ENCODE results near the gene SLC19A1.
A peak's percentile ranks its signal among the peaks of the same experiment; 100 is the strongest.

Gene SLC19A1

GRCh38 chr21:45480701-45481500, 61.3 kb downstream of the SLC19A1 start:
- no peak for DNase-seq (ENCODE audit: low read depth in 1 of 2, low spot score in 1 of 2)

- DNase-seq (ENCODE audit: low read depth in 1 of 2, low spot score in 1 of 2): no peak
Observed at GRCh38 chr21:45479691-45480675, 62.3 kb downstream of the SLC19A1 start.

- DNase-seq (ENCODE audit: low read depth in 1 of 2, low spot score in 1 of 2): no peak
Observed at GRCh38 chr21:45478816-45479669, 63.2 kb downstream of the SLC19A1 start.

DNA sequence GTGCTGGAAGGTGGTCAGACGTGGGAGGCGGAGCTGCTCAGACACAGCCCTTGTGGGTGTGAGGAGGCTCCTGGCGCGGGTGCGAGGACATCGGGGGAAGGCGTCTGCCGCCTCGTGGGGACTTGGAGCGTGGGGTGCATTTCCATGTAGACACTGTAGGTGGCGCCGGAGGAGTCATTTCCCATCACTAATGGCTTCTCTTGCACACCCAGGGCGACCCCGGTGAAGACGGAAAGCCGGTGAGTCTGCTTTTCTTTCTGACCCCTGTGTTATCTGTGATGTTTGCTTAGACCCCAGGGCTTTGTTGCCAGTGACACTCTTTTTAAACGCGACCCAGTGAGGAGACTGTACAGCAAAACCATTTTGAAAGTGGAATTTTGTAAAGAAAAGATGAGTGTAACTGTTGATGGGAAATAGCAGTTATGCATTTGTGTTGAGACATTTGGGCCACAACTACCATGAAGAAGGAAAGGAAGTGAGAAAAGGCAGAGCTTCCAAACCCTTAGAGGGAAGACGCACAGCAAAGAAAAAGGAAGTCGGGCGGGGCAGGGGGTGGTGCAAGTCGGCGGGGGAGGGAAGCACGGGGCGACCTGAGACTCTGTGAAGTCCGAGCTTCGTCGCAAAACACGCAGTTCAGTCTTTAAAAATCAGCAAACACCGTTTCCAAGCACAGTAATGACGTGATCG, 64.0 kb downstream of the SLC19A1 start:
- DNase-seq (ENCODE audit: low read depth in 1 of 2, low spot score in 1 of 2): peak; percentile 64 to 73

DNA sequence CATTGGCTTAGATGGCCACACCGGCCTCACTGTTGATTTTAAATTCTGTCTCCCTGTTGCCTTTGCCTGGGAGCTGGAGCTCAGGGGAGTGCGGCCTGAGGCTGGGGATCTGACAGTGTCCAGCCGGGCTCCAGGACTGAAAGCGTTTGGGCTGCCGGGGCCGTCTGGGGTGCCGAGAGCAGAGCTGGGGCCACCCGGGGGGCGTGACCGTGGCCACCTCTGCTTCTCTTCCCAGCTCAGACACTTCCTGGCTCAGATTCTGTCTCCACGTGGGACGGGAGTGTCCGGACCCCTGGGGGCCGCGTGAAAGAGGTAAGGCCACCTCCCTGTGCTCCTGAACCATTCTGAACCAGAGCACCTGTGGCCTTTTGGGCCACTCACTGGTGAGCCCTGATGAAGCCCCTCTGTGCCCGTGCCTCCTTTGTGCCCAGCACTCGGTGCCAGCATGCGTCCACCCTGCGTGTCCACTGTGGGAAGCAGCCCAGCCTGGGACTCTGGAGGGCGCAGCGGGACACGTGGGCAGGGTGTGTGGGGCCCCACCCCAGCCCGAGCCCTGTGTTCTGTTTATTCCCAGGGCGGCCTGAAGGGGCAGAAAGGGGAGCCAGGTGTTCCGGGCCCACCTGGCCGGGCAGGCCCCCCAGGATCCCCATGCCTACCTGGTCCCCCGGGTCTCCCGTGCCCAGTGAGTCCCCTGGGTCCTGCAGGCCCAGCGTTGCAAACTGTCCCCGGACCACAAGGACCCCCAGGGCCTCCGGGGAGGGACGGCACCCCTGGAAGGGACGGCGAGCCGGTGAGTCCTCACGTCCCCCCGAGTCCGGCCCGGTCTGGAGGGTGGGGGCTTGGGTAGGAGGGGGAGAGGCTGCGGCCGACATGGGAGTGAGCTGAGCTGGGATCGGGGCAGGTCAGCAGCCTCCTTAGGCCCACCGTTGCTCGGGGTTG, 64.8 kb downstream of the SLC19A1 start:
- DNase-seq (ENCODE audit: low read depth in 1 of 2, low spot score in 1 of 2): no peak

DNA sequence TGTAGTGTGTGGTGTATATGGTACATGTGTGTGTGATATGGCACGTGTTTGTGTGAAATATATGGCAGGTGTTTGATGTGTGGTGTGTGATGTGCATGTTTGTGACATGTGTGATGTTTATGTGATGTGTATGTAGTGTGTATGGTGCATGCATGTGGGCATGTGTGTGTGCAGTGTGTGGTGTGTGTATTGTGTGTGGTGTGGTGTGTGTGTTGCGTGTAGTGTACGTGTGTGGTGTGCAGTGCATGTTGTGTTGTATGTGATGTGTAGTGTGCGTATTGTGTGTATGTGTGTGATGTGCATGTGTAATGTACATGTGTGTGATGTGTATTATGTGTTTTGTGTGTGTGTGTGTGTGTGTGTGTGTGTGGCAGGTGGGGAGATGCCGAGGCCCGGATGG, 65.7 kb downstream of the SLC19A1 start:
- DNase-seq (ENCODE audit: low read depth in 1 of 2, low spot score in 1 of 2): no peak

- no peak for DNase-seq (ENCODE audit: low read depth in 1 of 2, low spot score in 1 of 2)
Observed at GRCh38 chr21:45475797-45476570, 66.3 kb downstream of the SLC19A1 start.

- no peak for DNase-seq (ENCODE audit: low read depth in 1 of 2, low spot score in 1 of 2)
Observed at GRCh38 chr21:45475004-45475685, 67.1 kb downstream of the SLC19A1 start.

GRCh38 chr21:45474323-45474950, 67.8 kb downstream of the SLC19A1 start:
- no peak for DNase-seq (ENCODE audit: low read depth in 1 of 2, low spot score in 1 of 2)

- no peak for DNase-seq (ENCODE audit: low read depth in 1 of 2, low spot score in 1 of 2)
Observed at GRCh38 chr21:45473496-45474322, 68.5 kb downstream of the SLC19A1 start.

DNA sequence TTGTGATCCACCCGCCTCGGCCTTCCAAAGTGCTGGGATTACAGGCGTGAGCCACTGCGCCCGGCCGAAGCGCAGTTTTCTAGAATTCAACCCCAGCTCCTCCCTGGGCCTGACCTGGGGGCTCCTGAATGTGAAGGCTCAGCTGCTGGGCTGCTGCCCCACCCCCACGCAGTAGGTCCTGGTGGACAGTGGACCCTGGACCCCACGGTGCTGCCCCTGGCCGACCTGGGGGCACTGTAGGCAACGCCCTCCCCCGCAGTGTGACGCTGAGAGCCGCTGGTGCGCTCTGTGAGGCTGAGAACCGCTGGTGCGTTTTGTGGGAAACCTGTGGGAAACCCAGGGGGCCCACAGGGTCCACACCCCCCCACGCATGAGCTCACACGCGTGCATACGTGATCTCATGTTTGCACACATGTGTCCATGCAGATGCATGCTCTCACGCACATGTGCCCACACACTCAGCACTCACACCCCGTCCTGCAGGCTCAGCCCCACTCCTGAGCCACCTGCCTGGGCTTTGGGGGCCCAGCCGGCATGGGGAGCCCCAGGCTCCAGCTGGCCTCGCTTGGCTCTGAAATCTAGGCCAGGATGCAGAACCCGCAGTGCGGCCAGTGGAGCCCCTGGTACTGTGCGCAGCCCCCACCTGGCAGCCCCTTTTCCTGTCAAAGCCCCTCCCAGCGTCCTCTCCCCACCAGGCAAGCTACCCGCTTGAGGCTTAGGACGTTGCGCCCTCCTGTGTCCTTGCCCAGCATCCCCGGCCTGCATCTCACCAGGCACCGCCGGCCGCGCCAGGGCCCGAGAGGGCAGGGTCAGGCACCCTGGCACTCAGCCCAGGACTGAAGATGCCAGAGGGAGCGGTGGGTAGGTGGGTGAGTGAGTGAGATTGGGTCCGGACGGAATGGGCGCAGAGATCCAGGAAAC, 69.5 kb downstream of the SLC19A1 start:
- DNase-seq (ENCODE audit: low read depth in 1 of 2, low spot score in 1 of 2): no peak

- DNase-seq (ENCODE audit: low read depth in 1 of 2, low spot score in 1 of 2): no peak
Observed at GRCh38 chr21:45471525-45472221, 70.6 kb downstream of the SLC19A1 start.

DNA sequence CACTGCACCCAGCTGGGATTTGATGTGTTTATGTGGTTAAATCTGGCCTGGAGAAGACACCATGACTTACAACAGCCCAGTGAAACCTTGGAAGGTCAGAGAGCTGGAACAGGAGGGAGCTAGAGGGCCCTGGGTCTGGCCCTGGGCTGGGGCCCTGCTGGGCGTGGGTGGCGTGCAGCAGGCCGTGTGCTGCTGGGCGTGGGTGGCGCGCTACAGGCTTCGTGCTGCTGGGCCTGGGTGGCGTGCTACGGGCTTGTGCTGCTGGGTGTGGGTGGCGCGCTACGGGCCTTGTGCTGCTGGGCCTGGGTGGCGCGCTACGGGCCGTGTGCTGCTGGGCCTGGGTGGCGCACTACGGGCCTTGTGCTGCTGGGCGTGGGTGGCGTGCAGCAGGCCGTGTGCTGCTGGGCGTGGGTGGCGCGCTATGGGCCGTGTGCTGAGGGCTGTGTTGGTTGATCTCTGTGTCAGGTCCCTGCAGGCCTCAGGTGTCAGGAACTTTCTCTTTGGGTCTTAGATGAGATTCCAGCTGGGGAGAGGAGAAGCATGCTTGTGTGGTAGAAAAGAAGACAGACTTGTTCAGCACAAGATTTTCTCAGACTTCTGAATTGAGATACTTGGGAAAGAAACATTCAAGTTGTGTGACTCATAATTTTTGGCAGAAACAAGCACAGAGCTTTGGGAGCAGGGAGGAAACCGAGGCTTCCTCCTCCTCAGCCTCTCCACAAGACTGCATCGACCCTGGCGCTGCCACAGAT, 71.3 kb downstream of the SLC19A1 start:
- DNase-seq (ENCODE audit: low read depth in 1 of 2, low spot score in 1 of 2): peak in 1 of 2 donors; percentile 20

DNA sequence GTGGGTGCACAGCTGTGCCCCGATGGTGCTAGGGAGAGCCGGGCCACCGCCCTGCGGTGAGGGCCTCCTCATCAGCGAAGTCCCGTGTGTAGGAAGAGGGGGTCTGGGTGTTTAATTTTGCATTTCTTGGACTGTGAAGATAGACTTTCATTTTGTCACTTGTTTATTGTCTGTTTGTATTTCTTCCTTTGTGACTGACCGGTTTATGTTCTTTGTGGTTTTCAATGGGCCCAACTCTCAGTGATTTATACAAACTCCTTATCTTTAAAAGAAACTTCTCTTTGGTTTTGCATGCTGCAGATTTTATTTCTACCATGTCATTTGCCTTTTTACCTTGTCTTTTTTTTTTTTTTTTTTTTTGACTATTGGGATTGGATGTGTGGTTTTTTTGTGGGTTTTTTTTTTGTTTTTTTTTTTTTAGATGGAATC, 72.1 kb downstream of the SLC19A1 start:
- DNase-seq (ENCODE audit: low read depth in 1 of 2, low spot score in 1 of 2): no peak

Measured in activated CD4-positive, alpha-beta T cell treated with anti-CD3 and anti-CD28 coated beads, Interleukin-2, amount 50 U/mL, for 24 hours (primary cell).